GM19025 (cell line): ENCODE measurements around the gene TTLL9.
"Not testable (repeated sequence)": the region's sequence is repeated elsewhere in the genome, so short reads cannot be mapped to it uniquely, and the experiment has no call there.

Source experiments
- ATAC-seq: cut with Tn5 transposase; IDR thresholded peaks from one replicate; pipeline ENCODE4 v1.9.1; 2021; ENCODE audit warnings: mild to moderate bottlenecking, low read depth, moderate library complexity; ENCODE audit not compliant: unreplicated experiment

Gene TTLL9

GRCh38 chr20:31869942-31870725 is at the start of gene TTLL9, which contains the start of gene DUSP15:
TTLL9 (plus strand) TSS chr20:31870634; CDS start chr20:31871127, 493 bp downstream.
DUSP15 (minus strand) TSS chr20:31870527; CDS start chr20:31870337, 190 bp downstream.
- ATAC-seq, result no peak

- no peak for ATAC-seq
Observed at GRCh38 chr20:31821427-31821826, 49.0 kb upstream of the TTLL9 start.

- ATAC-seq, result peak; percentile 49
Observed at GRCh38 chr20:31822421-31823330, 47.8 kb upstream of the TTLL9 start.

GRCh38 chr20:31823360-31824124 is 46.9 kb upstream of the TTLL9 start:
- ATAC-seq, result no peak

GRCh38 chr20:31824125-31824485 is 46.3 kb upstream of the TTLL9 start:
- ATAC-seq, result no peak

- ATAC-seq, result no peak
Observed at GRCh38 chr20:31824554-31825313, 45.7 kb upstream of the TTLL9 start.

- no peak for ATAC-seq
Observed at GRCh38 chr20:31826074-31826473, 44.4 kb upstream of the TTLL9 start.

GRCh38 chr20:31827059-31827458 is 43.4 kb upstream of the TTLL9 start:
- no peak for ATAC-seq

- ATAC-seq, result not testable (repeated sequence)
Observed at GRCh38 chr20:31828016-31828415, 42.4 kb upstream of the TTLL9 start.

GRCh38 chr20:31829731-31830130 is 40.7 kb upstream of the TTLL9 start:
- no peak for ATAC-seq

GRCh38 chr20:31830406-31830981 is 39.9 kb upstream of the TTLL9 start:
- no peak for ATAC-seq

GRCh38 chr20:31831211-31831610 is 39.2 kb upstream of the TTLL9 start:
- no peak for ATAC-seq

GRCh38 chr20:31831771-31832306 is 38.6 kb upstream of the TTLL9 start:
- ATAC-seq, result no peak

GRCh38 chr20:31833130-31833930 is 37.1 kb upstream of the TTLL9 start:
- ATAC-seq, result no peak

GRCh38 chr20:31833931-31834521 is 36.4 kb upstream of the TTLL9 start:
- no peak for ATAC-seq

GRCh38 chr20:31835554-31835953 is 34.9 kb upstream of the TTLL9 start:
- no peak for ATAC-seq

GRCh38 chr20:31835977-31836852 is 34.2 kb upstream of the TTLL9 start:
- peak; percentile 81 for ATAC-seq
